GM18909 (cell line): ENCODE measurements around the gene ADORA2A.

Experiments
- ATAC-seq: cut with Tn5 transposase; IDR thresholded peaks from one replicate; pipeline ENCODE4 v1.9.1; 2021; ENCODE audit warnings: mild to moderate bottlenecking; ENCODE audit not compliant: unreplicated experiment, poor library complexity

Gene ADORA2A

DNA sequence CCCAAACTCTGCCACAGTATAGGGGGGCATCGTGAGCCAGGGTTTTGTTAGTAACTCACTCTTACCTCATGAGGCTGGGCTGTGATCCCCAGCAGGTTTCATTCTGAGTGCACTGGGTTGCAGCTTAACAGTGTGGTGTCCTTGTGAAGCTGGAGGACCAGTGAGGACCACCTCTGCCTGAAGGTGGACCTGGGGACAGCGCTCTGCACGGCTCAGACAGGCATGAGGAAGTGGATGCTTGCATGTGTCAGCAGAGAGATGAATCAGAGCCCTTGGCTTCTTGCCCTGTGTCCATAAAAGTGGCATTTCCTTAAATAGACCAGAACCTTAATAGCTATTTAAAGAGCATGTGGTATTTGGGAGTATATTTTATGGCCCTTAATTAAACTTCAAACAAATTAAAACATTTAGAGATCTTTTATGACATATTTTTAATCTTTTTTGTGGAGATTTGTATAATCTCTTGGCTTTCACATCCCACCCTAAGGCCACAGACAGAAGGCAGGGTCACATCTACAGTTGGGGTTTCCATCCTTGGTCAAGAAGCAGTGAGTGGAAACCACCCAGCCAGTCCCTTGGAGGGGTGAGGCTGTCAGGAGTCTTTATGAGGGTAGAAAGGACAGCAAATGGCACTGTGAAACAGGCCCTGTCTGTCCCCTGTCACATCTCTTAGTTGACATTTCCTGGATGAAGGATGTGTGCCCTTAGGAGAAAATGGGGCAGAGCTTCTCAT is 24.8 kb upstream of the ADORA2A start:
- ATAC-seq = peak; percentile 39

DNA sequence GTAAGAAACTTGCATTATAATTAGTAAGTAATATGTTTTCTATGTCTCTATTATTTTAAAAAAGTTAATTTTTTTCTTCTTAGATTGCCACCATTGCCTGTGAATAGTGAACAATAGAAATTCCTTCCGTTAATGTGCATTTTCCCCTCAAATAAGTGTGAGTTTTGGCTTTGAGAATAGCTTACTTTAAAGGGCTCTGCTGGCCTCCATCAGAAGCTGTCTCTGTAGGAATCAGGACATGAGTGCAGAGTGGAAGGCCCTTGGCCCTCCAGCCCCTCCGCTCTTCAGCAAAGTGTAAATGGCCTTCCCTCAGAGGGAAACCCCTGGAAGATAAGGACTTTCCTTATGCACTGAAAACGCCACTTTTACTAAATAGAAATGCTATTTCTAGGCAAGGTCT is 24.1 kb upstream of the ADORA2A start:
- ATAC-seq = no peak

DNA sequence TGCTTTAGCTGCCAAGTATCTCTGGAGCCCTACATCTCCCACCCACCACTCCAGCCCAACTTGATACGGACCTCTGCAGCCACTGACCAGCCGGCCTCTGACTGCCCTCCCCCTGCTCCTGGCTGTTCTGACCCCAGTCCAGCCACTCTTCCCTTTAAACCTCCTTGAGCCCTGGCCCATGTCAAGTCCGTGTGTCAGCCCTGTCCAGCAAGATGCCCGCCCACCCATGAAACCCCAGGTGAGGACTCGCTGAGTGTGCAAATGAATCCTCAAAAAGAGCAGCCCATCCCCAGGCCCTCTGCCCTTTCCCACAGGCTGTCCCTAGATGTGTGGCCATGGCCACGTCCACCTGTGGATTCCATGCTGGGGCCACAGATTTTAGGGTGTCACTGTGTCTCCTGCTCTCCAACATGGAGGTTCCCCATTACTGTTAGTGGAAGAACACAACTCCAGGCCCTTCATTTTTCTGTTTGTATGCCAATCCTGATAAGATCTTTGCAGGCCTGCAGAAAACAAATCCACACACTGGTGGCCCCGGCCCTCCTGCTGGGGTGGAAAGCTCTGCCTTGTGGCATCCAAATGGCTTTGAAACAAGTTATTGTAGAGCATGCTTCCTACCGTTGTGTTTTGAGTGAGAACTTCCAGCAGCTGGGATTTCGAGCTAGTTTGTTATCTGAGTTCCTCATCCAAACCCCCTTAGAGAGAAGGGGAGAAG is 22.7 kb upstream of the ADORA2A start:
- no peak for ATAC-seq

DNA sequence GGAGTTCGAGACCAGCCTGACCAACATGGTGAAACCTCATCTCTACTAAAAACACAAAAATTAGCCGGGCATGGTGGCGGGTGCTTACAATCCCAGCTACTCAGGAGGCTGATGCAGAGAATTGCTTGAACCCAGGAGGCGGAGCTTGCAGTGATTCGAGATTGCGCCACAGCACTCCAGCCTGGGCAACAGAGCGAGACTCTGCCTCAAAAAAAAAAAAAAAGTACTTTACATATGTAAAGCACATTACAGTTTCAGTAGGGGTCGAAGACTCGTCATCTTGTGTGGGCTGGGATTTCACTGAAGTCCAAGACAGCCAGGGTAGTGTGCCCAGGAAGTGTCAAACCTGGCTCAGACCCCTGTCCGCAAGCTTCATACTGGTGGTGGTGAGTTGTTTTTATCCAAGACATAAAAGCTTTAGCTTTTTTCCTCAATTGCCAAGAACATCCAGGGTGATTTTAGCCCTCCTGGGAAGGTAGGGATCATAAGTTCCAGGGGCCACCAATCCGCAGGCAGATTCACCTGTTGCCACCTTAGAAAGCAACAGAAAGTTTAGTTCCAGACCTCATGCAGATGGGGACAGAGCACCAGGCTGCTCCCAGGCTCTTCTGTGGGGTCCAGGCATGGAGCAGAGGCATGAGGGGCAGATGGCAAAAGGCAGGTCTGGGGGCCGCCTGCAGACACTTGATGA is 21.6 kb upstream of the ADORA2A start:
- no peak for ATAC-seq

DNA sequence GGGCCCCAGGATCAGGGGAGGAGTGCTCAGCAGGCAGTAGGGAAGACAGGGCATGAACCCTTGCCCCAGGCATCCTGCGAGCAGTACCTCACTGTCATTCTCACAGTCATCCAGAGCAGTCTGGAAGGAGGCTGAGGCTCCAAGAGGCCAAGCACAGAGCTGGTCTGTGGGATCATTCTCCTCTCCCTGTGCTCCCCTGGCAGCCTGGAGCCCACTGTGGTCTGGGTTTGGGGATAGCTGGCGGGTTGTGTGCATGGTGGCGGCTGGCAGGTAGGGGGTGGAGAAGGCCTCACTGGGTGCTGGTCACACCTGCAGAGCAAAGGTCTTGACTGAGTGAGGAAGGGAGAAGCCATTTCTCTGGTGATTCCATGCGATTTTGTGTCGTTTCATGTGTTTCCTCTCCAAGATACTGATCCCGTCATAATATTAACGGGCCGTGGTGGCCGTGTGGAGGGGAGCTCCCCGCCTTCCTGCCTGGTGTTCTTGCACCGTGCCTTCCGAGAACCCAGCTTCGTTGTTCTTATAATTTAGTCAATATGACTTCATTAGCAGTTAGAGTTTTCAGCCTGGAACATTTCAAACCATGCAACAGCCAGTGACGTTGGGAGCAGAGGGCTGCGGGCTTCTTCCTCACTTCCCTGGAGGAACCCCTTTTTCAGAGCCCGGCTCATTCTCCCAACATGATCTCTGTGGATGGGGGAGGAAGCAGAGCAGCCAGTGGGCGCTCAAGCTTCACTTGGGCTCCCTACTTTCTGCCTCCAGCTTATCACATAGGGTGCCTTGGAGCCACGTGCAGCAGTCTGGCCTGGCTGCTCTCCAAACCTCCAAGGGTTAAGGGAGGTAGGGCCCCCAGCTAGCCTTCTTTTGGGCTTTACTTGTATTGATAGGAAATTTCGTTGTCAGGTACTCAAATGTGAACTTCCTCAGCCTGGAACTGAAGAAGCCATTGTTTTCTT is 20.8 kb upstream of the ADORA2A start:
- no peak for ATAC-seq

DNA sequence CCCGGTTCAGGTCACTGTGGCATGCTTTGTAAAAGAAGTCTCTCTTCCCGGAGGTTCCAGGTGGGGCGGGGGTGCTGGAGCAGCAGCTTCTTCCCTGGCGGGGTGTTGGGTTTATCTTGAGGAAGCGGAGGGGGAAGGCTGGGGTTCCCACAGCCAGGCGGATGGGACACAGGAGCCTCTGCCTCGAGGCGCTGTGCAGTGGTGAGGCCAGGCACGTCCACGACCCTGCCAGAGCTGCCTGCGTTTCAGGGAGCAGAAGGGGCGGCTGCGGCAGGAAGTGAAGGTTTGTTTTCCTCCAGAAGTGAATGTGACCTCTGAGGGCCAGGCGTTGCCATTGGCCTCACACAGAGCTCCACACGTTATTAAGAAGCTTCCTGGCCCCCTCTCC is 20.1 kb upstream of the ADORA2A start:
- ATAC-seq = no peak

DNA sequence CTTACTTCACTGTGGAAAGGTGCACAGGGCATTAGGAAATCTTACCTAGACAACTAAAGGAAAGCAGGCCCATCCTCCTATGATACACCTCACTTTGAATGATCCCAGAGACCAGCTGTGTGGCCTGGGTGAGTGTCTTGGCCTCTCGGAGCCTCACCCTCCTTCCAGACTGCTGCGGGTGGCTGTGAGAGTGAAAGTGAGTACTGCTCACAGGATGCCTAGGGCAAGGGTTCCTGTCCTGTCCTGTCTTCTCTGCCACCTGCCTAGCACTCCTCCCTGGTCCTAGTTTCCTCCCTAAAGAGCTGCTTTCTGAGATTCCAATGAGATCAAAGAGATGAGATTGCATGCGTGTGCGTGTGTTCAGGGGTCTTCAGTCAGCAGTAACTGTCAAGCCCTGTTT is 19.5 kb upstream of the ADORA2A start:
- no peak for ATAC-seq

DNA sequence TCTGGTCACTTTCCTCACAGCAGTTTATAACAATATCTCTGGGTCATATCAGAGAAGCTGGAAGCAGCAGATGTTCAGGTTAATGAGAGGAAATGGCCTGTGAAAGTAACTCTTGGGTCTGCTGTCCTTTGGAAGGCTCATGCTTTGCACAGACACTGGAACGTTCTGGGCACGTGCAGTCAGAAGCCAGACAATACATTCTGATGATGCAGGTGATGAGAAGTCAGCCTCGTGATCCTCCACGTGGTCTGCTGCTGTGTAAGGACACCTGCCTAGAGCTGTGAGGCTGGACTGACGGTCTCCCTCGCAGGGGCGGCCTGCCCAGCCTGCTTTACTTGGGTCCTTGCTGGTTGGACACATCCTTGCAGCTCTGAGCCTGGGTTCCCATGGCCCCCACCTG is 18.8 kb upstream of the ADORA2A start:
- no peak for ATAC-seq

DNA sequence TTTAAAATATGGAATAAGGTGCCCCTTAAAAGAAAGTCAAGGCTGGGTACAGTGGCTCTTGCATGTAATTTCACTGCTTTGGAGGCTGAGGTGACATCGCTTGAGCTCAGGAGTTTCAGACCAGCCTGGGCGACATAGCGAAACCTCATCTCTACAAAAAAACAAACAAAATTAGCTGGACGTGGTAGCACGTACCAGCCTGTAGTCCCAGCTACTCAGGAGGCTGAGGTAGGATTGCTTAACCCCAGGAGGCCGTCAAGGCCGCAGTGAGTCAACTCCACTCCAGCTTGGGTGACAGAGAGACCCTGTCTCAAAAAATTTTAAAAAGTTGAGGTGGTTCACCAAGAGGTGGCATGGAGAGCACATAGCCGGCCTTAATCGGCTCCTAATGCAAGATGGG is 17.7 kb upstream of the ADORA2A start:
- no peak for ATAC-seq

DNA sequence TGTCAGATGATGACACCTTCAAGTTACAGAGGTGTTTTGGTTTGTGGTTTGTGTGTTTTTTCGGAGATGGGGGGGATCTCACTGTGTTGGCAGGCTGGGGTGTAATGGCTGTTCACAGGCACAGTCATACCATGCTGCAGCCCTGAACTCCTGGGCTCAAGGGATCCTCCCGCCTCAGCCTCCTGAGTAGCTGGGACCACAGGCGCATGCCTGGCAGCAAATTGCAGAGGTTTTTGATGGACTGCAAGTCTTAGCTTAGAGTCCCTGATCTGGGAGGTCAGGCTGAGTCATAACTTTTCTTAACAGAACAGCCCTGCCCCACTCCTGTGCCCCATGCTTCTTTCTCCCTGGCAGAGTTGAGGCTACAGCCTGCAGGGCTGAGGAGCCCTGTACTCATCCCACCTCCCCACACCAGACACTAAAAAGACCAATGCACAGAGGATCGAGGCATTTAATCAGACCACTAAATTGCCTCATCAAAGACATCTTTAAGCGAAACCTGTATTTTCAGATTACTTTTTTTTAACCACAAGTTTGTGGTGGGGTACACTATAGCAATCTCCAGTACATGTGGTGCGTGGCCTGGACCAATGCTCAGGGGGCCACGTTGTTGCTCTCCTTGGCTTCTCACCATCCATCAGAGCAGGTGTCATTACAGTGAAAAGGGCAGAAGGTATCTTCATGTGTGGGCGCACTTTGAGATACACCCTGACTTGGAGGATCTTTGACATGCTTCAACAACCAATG is 17.1 kb upstream of the ADORA2A start:
- ATAC-seq = no peak

DNA sequence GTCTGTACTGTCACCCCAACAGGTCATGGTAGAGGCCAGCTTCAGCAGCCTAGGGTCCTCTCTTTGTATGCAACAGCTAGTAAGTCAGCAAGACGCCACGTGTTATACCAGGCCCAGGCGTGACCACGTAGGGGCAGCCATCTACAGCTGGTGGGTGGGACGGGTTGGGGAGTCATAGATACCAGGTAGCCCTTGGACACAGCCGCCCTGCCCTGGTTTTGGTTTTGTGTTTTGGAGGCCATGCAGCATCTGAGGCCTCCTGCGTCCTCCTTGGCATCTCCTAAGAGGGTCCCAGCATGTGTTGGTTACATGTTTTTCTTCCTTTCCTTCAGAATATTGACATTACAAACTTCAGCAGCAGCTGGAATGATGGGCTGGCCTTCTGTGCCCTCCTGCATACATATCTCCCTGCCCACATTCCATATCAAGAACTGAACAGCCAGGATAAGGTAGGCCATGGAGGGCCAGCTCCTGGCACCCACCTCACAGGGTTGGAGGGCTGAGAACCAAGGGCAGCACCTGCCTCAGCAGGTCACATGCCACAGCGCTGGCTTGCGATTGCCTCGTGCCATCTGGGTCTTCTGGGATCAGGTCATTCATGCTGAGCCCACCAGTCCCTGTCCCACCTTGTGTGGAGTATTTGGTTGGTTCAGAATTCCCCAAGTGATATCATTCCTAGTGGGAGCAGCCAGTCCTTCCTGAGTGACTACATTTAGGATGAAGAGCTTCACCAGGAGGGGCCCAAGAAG is 16.0 kb upstream of the ADORA2A start:
- no peak for ATAC-seq

DNA sequence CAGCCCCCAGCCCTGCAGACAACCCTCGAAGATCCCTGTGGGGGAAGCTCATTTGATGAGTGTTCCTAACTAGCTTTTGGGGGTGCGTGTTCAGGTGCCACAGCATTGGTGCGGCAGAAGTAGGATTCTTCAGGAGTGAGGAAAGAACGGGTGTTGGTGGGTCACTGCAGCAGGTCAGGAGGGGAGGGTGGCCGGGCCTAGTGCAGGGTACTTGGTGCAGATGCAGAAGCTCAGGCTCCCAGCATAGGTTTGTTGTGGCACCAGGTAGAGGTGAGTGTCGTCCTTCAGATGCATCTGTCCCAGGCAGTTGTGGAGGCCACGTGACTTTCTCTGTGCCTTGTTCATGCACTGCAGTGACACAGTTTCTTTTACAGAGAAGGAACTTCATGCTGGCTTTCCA is 15.1 kb upstream of the ADORA2A start:
- no peak for ATAC-seq

DNA sequence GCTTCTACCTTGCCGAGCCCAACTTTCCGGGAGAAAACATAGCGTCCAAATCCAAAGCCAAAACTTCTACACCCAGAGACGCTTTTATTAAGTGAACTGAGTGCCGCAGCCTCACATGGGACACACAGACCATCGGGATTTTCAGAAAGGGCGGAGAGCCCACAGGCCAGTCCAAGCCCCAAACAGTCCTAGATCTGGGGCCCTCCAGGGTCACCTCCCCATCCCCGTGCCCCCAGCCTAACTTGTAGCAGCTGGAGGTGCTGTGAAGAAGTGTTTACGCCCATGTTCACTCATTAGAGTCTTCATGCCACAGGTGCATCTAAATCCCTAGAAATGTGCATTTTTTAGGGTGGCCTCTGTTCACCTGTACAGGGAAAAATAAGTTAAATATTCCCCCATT is 14.1 kb upstream of the ADORA2A start:
- no peak for ATAC-seq

DNA sequence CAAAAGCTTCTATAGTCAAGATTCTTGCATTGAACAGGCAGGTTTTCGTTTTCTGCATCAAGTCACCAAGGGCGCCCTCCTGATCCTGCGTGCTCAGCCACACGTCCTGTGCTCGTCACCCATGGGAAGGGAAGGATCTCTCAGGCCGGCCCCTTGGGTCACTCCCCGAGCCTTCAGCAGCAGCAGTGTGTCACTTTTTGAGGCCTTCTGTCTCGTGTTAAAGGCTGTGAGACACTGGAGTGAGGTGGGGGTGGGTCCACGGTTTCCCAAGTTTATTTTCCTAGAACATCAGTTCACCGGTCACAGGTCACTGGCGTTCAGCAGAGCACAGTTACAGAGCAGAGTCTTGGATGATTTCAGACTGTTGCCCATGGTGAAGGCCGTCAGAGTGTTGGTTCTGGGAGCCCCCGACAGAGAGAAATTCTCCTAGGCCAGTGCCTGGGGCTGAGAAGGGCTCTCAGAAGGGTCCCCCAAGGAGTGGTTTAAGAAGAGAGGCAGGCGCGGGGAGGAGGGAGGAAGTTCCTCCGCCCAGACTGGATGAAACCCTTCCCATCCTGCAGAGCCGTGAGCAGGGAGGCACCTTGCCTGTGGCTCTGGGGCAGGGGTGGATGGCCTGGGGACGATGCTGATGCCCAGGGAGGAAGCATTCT is 13.5 kb upstream of the ADORA2A start:
- no peak for ATAC-seq

DNA sequence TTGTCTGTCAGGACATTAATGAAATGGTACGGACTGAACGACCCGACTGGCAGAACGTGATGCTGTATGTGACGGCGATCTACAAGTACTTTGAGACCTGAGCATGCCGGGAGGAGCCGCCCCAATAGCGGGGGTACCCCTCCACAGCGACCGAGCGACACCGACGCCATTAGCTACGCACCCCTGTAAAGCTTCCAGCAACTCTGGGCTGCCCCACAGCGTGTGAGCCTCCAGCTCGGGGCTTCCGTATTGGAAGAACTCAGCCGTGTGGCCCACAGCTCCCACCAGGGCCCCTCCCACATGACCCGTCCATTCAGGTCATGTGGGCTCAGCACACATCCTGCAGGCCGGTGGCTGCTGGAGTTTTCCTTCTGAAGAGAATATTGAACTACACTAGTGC is 12.9 kb upstream of the ADORA2A start:
- no peak for ATAC-seq

DNA sequence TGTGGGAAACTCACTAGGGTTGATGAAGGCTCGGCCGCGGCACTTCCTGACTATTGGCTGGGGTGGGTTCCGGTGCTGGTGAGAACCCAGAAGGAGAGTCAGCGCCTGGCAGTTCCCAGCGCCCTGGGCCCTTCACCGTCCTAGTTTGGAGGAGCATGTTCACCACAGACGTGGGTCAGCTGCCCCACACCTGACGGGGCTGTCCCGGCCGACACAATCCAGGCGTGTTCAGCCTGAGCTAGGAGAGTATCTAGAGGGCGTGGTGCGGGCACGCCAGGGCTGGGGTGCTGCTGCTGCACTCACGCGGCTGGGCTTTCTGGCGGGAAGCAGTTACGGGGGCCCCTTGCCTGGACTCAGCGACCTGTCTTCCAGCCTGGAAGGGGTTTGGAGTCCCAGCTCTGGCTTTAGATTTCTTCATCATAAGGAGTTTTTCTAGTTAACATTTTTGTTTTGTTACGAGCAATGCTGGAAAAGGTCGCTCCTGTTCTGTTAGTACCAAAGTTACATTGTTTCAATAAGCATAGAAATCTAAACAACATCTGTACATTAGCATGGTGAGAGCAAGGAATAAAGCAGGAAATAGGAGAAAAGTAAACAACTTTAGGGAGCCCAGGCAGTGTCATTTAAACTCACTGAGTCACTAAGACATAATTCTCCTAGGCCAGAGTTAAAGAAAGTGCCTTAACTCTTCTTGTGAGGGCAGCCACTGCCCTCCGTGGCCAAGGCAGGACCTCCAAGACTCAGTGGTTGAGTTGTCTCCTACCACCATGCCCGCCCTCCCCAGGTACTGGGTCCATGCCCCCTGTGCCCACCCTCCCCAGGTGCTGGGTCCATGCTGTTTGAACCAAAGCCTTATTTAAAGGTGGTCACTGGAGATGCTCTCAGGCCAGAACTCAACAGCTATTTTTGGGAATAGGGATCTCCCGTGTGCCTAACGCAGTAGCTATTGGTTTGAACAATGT is 12.1 kb upstream of the ADORA2A start:
- ATAC-seq = no peak

DNA sequence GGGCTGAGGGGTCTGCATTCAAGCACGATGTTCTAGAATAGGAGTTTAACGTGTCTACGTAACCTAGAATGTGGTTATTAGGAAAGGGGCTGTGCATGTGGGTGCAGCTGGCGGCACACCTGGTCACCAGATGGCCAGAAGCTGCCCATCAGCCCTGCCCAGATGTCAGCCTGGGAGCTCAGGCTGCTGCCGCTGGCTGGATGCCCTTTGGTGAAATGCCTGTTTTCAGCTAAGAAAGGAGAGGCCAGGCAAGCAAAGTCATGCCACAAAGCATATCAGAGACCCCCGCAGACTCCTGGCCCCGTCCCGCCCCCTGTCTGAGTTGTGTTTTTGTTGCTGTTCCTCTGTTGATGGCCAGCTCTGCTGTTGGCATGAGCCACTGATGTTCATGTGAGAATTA is 11.3 kb upstream of the ADORA2A start:
- no peak for ATAC-seq
